A673 (cell line): ENCODE data around the gene VAV2.

Experiments used
- EZH2 ChIP-seq: fragments of 200-600 bp; sonication (generic); IDR thresholded peaks from 2 replicates; pipeline ENCODE4 v1.6.1; 2017; ENCODE audit warnings: borderline replicate concordance, low read depth, mild to moderate bottlenecking, mixed read lengths, antibody characterized with exemption, low read length; ENCODE audit not compliant: poor library complexity, severe bottlenecking
- TF ChIP-seq, protein P1 (sequence below): fragments of 300-800, 200-600 bp; sonication (generic); conservative IDR thresholded peaks from 2 replicates; pipeline ENCODE4 v1.5.1; 2017; ENCODE audit warnings: low read depth, mild to moderate bottlenecking, antibody characterized with exemption, low read length, moderate library complexity, mixed read lengths

DNA sequence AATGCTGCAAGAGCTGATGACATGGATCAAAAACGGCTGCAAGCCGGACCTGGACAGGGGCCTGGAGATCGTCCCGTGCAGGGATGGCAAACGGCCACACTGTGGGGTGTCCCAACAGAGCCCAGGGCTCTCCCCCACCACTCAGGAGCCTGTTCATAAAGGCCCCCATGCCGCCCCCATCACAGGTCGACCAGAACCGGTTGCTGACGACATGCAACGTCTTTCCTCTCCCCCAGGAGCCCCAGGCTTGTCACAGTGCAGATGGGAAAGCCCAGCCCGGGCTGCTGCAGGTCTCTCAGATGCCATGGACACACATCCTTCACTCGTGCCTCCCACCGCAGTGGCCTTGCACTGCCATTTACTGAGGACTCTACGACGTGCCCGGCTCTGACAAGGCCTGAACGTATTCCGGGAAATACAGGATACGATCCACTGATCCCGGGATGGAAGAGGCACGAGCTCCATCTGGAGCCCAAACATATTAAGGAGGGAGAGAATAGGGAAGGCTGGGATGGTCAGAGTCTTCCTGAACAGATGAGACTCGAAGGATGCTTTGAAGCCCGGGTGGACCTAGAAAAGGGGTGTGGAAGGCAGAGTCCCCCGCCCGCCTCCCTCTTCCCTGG lies 177.4 kb downstream of the VAV2 start:
- no peak for TF ChIP-seq EZH2
- TF ChIP-seq, protein P1, sequence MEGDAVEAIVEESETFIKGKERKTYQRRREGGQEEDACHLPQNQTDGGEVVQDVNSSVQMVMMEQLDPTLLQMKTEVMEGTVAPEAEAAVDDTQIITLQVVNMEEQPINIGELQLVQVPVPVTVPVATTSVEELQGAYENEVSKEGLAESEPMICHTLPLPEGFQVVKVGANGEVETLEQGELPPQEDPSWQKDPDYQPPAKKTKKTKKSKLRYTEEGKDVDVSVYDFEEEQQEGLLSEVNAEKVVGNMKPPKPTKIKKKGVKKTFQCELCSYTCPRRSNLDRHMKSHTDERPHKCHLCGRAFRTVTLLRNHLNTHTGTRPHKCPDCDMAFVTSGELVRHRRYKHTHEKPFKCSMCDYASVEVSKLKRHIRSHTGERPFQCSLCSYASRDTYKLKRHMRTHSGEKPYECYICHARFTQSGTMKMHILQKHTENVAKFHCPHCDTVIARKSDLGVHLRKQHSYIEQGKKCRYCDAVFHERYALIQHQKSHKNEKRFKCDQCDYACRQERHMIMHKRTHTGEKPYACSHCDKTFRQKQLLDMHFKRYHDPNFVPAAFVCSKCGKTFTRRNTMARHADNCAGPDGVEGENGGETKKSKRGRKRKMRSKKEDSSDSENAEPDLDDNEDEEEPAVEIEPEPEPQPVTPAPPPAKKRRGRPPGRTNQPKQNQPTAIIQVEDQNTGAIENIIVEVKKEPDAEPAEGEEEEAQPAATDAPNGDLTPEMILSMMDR, result no peak
